Testis (tissue), 3 donors: ENCODE measurements around the gene FOXN3. TPM values are rescaled to one million over a fixed set of nuclear protein-coding genes. Genes with fewer than 3 reads are reported as not detected.

Source experiments
- DNase-seq: peaks from one replicate; pipeline ENCODE4 v3.0.0-alpha.2; 2019
- H3K27ac ChIP-seq, 2 donors: fragments of 200-600 bp; sonication (generic); one replicate each; pipeline ENCODE4 v1.5.1; 2019
- H3K27me3 ChIP-seq: fragments of 200-600 bp; sonication (generic); one replicate; pipeline ENCODE4 v1.5.1; 2019
- H3K36me3 ChIP-seq: fragments of 200-600 bp; sonication (generic); one replicate; pipeline ENCODE4 v1.5.1; 2017; ENCODE audit warnings: low read depth; ENCODE audit errors: missing control alignments
- H3K4me1 ChIP-seq: fragments of 200-600 bp; sonication (generic); one replicate; pipeline ENCODE4 v1.5.1; 2019
- H3K4me3 ChIP-seq, 2 donors: fragments of 200-600 bp; sonication (generic); one replicate each; pipeline ENCODE4 v1.5.1; 2017 to 2019
- H3K9me3 ChIP-seq: fragments of 200-600 bp; sonication (generic); one replicate; pipeline ENCODE4 v1.5.1; 2017
- POLR2A ChIP-seq: fragments of 450-650 bp; IDR thresholded peaks from one replicate; pipeline ENCODE4 v1.6.1; 2017; ENCODE audit warnings: antibody characterized with exemption, mild to moderate bottlenecking, moderate library complexity
- WGBS, 2 donors: methylation state at CpG; one replicate each; pipeline ENCODE4 v1.1.5; 2018; 5-methylcytosine and 5-hydroxymethylcytosine counted together
- intact Hi-C: fragments of 100-400 bp; cut with DNase I; formaldehyde crosslinking; loops from one replicate; pipeline ENCODE4 v1.15.1; 2023; ENCODE audit warnings: low total_unique reads
- polyA plus RNA-seq: library from polyadenylated mRNA; stranded (reverse); fragments of 350-450 nt; fragmentation: Illumina TruSeq; extraction: RNeasy Lipid Tissue Mini Kit (QIAGEN cat#74804); gene quantifications from one replicate; pipeline ENCODE4 v1.2.3, GENCODE V29; 2014; ENCODE audit warnings: low read depth, low replicate concordance; ENCODE audit not compliant: insufficient read depth
- total RNA-seq, 2 donors: library from RNA; depleted of rRNA; stranded (reverse); fragments of >200 nt; gene quantifications; one replicate each; pipeline ENCODE4 v1.2.3, GENCODE V29; 2016
- TF ChIP-seq, protein P1 (sequence below), 3 experiments: fragments of 450-650 bp in 2 of 3; fragments of 200-600 bp in 1 of 3; sonication (generic) in 1 of 3; IDR thresholded peaks; one replicate each; pipeline ENCODE4 v1.5.1; 2016 to 2019; ENCODE audit warnings: antibody characterized with exemption in 3 of 3, mild to moderate bottlenecking in 2 of 3, moderate library complexity in 1 of 3

The FOXN3 gene
- total and polyA plus RNA-seq, 3 donors from 2014 or later = 40.7 to 103 (median 100) TPM

DNA sequence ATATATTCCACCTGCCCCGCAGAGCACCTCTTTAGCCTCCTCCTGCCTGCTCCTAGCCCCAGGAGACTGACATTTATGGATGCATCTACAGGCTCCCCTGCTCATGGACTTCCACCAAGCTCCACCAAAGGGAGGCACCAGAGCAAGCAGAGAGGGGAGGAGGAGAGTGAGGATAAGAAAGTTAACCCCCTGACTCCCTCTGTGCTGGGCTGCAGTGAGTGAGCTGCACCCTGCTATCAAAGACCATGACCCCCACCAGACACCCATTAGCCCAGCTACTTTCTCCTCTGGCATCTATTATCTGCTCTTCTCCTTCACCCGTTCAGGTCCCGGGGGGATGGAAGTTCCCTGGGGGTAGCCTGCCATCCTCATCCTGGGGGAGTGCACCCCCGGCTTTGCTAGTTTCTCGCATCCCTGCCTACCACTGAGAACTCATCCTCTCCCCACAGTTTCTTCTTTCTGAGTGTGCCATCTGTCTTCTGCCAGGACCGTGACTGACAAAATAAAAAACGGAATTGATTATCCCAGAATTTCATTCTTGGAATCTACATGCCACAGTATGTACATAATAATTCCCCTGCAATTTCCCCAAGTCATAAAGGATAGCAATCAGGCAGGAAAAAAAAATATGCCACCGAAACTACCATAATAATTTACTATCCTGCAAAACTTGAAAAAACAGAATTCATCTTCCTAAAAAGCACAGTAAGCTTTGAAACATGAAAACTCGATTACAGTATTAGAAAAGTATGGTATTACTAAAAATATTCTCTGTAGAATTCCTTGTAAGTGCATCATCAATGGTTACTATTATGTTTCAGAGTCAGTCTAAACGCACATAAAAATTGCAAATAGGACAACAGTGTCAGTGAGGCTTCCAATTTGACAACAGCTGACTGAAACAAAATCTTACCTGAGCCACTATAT lies 45.2 kb downstream of the FOXN3 start:
- TF ChIP-seq POLR2A = no peak
- no peak overlapping the region for H3K4me3 ChIP-seq
- no peak for DNase-seq
- no peak overlapping the region for H3K27ac ChIP-seq
- no peaks in the 10 kb centered on the region for H3K36me3 ChIP-seq
- peaks cover 14% of the 10 kb centered on the region for H3K4me1 ChIP-seq
- no peaks in the 10 kb centered on the region for H3K9me3 ChIP-seq
- intact Hi-C loops = no loop called here
- 88% methylated on average over 10 of the region's 10 CpGs for WGBS, 2 donors
- no peaks in the 10 kb centered on the region for H3K27me3 ChIP-seq

DNA sequence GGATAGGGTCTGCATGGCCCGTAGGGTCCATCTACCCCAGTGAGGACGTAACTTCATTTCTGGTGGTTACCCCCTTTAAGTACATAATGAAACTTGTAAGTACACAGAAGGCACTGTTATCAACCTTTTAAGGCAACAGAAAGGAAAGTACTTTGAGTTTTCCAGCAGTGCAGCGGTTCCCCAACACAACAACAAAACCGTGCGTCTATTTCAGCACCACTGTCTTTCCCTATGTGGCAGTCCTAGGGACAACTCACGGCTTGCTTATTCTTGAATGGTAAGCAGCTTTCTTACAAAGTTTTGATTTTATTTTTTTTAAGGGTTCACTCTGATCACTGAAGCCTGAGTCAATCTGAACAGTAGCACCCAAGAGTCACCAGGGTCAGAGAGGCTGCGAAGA lies 46.3 kb downstream of the FOXN3 start:
- intact Hi-C loops = no loop called here
- DNase-seq = no peak
- Histone ChIP-seq H3K27ac (no peak overlapping the region), H3K4me1 (peaks cover 14% of the 10 kb centered on the region), H3K4me3 (no peak overlapping the region), H3K9me3 (no peaks in the 10 kb centered on the region), H3K36me3 (no peaks in the 10 kb centered on the region), H3K27me3 (no peaks in the 10 kb centered on the region)
- 42 to 55% methylated on average over 7 of the region's 7 CpGs for WGBS, 2 donors
- no peak for TF ChIP-seq POLR2A
- TF ChIP-seq, protein P1, sequence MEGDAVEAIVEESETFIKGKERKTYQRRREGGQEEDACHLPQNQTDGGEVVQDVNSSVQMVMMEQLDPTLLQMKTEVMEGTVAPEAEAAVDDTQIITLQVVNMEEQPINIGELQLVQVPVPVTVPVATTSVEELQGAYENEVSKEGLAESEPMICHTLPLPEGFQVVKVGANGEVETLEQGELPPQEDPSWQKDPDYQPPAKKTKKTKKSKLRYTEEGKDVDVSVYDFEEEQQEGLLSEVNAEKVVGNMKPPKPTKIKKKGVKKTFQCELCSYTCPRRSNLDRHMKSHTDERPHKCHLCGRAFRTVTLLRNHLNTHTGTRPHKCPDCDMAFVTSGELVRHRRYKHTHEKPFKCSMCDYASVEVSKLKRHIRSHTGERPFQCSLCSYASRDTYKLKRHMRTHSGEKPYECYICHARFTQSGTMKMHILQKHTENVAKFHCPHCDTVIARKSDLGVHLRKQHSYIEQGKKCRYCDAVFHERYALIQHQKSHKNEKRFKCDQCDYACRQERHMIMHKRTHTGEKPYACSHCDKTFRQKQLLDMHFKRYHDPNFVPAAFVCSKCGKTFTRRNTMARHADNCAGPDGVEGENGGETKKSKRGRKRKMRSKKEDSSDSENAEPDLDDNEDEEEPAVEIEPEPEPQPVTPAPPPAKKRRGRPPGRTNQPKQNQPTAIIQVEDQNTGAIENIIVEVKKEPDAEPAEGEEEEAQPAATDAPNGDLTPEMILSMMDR (IDR thresholded peaks at IDR 0.05) = no peak

DNA sequence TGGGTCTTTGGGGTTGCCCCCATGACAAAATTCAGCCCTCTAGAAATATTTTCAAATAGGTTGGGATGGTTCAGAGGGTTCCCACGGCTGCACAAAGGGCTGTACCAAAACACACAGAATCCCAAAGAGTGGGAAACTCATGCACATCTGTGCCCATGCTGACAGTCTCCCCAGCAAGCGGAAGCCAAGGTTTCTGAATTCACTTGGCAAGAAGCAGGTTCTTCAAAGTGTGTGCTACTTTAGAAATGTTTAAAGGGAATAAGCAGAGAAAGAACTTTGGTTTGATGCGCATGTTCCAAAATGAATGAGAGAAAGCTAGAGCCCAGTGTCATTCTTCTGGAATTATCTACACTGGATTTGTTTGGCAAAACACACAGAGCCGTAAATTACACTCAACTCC lies 46.7 kb downstream of the FOXN3 start:
- 59 to 67% methylated on average over 3 to 4 of the region's 4 CpGs for WGBS, 2 donors
- no peak overlapping the region for H3K4me3 ChIP-seq
- no peaks in the 10 kb centered on the region for H3K27me3 ChIP-seq
- no peaks in the 10 kb centered on the region for H3K9me3 ChIP-seq
- TF ChIP-seq, protein P1 (IDR thresholded peaks at IDR 0.05) = no peak
- no peak for TF ChIP-seq POLR2A
- intact Hi-C loops = no loop called here
- H3K4me1 ChIP-seq = peaks cover 14% of the 10 kb centered on the region
- no peaks in the 10 kb centered on the region for H3K36me3 ChIP-seq
- no peak for DNase-seq
- H3K27ac ChIP-seq = no peak overlapping the region

DNA sequence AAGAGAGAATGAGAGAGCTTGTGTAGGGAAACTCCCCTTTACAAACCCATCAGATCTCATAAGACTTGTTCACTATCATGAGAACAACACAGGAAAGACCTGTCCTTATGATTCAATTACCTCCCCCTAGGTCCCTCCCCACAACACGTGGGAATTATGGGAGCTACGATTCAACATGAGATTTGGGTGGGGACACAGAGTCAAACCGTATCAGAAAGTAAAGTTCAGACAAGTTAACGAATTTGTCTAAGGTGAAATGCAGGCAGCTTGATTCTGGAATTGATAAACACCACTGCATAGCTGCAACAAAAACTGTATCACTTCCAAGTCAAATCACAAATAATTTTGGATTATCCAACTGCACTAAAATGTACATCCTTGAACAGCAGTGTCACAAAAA lies 47.4 kb downstream of the FOXN3 start:
- TF ChIP-seq, protein P1 (IDR thresholded peaks at IDR 0.05) = no peak
- no peak for TF ChIP-seq POLR2A
- Histone ChIP-seq H3K9me3 (no peaks in the 10 kb centered on the region), H3K27me3 (no peaks in the 10 kb centered on the region), H3K36me3 (no peaks in the 10 kb centered on the region), H3K4me3 (no peak overlapping the region), H3K4me1 (peaks cover 14% of the 10 kb centered on the region), H3K27ac (no peak overlapping the region)
- DNase-seq = no peak
- 89 to 98% methylated on average over 4 of the region's 4 CpGs for WGBS, 2 donors
- intact Hi-C loops = no loop called here

DNA sequence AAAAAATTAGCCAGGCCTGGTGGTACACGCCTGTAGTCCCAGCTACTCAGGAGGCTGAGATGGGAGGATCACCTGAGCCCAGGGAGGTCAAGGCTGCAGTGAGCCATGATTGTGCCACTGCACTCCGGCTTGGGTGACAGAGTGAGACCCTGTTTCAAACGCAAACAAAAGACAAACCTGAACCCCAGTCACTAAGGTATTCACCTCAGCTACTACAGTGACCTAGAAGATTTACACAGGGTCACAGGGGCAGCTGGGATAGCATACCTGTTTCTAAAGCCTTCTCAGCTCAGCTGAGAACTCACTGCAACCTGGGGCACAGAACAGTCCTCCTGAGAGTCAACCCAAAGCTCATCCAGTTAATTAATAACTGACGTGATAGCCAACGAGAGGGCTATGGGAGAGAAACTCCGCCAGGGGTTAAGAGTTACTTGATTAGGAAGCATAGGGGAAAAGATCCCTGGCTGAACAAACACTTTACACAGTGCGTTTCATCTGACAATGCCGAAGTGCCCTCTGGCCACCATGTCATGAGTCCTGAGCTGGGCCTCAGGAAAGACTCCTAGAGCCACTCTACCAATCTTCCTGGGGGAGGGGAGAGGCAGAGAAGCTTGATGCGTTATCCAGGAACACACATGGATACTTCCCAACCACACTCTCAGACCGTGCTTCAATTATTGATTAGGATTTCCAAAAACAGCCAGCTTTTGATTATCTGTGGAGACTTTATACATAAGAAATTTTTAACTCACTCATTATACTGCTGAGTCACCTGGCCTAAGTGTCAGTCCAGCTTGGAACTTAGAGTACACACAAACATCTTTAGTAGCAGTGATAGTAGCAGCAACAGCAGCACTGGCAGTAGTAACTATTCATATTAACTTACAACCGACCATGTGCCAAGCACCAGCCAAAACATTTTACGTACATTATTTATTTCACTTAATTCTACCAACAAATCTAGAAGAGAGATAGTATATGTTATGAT lies 48.2 kb downstream of the FOXN3 start:
- WGBS, 2 donors = 87 to 95% methylated on average over 12 of the region's 12 CpGs
- Histone ChIP-seq H3K4me1 (peaks cover 14% of the 10 kb centered on the region), H3K36me3 (no peaks in the 10 kb centered on the region)

More for the DNA sequence above, 48.2 kb downstream of the FOXN3 start:
- no peak for TF ChIP-seq POLR2A
- TF ChIP-seq, protein P1 (IDR thresholded peaks at IDR 0.05) = no peak
- intact Hi-C loops = no loop called here
- no peak overlapping the region for H3K4me3 ChIP-seq
- H3K27me3 ChIP-seq = no peaks in the 10 kb centered on the region
- H3K9me3 ChIP-seq = no peaks in the 10 kb centered on the region
- DNase-seq = no peak
- no peak overlapping the region for H3K27ac ChIP-seq
